Activated CD8-positive, alpha-beta memory T cell treated with anti-CD3 and anti-CD28 coated beads for 1 hour (primary cell): Measurements from ENCODE around the gene CAST.
"Not testable (repeated sequence)": the region's sequence is repeated elsewhere in the genome, so short reads cannot be mapped to it uniquely, and the experiment has no call there.

ENCODE experiments used
- DNase-seq, 2 donors: peaks; one replicate each; pipeline ENCODE4 v3.0.0-alpha.2; 2020; ENCODE audit warnings: low read depth in 1 of 2; ENCODE audit errors: extremely low read depth in 1 of 2

Gene CAST

DNA sequence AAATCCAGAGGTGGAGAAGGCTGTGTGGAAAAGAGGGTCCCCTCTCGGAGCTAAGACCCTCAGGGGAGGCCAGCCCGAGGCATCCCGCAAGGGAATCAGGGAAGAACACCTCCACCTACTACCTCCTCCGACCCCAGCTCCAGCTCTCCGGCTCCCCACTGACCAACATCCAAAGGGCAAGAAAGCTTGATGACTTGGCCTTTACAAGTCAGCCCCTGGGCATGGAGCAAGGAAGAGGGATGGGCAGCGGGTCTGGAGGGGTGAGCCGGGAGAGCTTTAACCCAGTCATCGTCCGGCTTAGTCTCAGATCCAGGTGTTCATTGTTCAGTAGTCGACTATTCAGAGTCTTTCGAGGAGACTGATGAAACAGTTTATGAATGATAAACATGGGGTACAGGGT is 113.5 kb downstream of the CAST start:
- DNase-seq: no peak

DNA sequence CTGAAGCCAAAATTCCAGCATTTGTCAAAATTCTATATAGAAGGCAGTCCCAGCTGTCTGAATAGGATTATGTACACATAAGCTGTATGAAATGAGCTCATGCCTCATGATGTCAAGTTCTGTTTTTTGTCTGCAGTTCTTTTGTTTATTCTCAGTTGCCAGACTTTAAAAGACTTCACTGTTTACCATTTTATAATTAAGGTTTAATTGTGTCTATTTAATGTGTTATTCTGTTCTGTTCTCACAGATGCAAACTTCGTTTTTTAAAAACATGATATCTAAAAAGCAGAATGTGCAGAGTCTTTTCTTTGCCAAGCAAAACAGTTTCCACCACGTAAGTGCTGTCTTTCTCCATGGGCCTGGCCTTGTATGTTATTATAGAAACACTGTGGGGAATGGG is 114.4 kb downstream of the CAST start:
- no peak for DNase-seq

DNA sequence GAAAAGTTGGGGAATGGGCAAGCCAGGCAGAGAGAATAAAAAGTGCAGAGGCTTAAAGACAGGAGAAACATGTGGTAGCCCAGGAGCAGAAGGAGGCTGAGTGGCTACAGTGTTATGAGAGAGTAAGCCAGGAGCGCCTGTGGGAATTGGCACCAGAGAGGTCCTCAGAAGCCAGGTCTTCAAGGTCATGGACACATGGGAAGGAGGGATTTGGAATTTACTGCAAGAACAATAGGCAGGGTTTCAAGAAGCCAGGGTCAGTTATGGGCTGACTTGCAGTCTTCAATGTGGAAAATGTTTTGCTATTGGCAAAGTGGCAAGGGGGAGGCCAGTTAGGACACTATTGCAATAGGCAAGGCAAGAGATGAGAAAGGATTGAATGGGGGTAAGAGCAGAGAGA is 116.2 kb downstream of the CAST start:
- DNase-seq: no peak

DNA sequence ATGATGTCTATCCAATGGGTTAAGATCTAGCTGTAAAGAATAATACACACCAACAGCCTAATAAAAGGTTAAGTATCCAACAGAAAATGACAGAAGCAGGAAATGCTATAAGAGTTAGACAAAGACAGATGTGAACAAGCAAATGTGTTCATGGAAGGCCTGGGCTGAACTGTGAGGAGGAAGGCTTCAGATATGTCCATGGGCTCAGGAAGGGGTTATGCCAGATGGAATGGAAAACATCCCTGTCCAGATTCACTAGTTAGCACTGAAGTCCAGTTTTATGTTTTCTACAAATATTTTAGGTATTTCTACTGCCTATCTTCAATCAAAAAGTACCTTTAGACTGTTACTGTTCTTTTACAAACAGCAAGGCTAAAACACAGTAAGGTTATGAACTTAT is 118.5 kb downstream of the CAST start:
- DNase-seq: no peak

DNA sequence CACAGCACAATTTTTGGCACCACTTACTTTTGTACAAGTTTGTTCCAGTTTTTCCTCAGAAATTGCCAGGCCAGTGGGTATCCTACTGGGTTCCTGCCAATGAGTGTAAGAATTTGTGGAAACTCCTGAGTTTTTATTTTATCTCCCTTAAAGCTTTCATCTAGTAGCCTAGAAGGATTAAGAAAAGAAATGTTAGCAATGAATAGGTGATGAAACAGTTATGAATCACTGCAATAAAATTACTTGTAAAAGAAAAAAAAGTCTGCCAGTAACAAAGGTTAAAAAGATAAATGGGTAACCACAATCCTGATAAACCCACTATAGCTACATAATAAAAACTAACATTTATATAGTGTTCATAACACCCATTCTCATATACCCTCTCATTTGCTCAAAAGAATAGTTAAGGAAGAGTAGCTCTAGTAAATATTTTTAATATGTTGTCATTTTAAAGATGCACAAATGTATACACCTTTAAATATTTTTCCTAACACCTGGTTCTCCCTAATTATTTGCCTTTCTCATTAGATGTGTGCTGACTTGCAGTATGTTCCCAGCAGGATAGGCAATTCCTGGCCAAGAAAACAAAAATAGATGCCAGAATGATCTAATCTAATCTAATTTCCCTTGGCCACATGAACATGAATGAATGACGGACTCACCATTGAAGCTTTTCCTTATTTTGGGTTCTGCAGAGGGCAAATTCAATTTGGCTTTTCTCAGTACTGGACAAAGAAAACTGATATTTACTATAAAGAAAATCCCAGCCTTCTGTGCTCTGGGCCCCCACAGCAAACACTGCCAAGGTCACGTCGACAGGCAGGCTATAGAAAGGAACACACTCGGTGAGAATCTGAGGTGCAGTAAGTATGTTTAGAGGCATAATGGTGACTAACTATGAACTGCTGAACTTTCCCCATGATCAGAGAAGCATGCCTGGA is 119.1 kb downstream of the CAST start:
- no peak for DNase-seq

DNA sequence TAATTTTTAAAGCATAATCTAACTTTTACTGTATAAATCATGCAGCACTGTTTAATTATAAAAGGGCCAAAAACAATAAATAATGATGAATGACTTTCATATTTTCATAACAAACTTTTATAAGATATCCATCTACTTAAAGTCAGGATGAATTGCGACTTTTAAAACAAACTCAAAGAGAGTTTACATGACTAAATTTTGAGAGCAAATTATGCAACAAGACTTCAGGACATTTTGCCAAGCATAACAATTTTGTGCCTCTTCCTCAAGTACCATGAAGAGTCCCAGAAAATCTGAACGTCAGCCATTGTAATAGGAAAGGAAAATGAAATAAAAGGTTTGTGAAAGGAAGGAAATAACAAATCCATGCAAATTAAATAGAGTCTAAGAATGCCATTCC is 121.2 kb downstream of the CAST start:
- DNase-seq: no peak

DNA sequence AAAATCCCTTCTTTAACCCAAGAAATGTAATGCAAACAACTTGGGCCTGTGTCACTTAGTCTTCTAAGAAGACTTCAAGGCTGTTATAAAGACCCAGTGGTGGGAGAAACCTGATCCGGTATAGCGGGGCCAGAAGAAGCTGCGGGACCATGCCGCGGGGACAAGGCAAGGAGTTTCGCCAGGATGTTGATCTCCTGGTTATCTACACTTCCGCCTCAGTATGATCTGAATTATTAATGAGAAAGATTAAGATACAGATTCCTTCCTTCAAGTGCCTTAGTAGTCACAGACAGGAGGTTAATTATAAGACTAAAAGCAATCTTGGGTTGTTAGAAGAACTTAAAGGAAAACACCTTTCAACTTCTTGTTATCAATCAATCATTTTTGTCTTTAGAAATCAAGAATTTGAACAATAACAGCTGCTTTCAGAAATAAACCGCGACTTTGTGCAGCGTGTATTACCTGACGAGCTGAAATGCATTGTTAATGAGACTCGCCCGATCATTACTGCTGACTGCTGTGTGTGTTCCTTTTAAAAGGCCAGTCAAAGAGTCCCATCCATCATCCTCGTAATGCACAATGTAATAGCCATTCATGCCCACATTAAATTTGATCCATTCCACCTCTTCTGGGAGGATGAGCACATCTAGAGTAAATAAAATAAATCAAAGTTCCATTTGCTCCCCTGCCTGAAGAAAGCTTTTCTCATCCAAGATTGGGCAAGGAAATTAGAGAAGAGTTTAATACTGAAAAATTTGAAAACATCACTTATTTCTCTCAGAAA is 123.3 kb downstream of the CAST start:
- no peak for DNase-seq

DNA sequence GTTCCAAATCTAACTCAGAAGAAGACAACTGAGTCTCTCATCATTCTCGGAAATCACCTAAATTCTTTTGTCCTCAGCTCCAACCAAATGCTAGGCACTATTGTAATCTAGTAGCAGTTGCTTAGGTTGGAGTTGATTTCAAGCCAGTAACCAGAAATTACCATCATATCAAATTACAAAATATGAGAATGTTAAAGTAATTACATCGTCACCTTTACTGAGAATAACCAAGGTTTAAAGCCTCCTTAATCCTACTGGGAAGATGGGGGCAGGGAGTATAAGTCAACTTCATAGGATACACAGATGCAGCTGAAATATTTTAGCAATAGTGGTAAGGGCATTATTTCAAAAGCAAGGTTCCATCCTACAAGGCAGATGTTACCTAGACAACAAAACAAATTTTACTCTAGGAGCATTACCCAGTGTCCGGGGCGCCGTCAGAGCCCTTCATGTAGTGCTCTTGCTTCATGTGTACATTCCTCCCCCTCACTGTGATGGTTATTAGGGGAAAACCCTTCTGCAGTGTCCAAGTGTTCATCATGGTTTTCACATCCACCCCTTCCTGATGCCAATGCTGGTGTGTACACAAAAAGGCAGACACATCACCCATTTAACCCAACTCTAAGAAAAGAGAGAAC is 126.1 kb downstream of the CAST start:
- DNase-seq: no peak

DNA sequence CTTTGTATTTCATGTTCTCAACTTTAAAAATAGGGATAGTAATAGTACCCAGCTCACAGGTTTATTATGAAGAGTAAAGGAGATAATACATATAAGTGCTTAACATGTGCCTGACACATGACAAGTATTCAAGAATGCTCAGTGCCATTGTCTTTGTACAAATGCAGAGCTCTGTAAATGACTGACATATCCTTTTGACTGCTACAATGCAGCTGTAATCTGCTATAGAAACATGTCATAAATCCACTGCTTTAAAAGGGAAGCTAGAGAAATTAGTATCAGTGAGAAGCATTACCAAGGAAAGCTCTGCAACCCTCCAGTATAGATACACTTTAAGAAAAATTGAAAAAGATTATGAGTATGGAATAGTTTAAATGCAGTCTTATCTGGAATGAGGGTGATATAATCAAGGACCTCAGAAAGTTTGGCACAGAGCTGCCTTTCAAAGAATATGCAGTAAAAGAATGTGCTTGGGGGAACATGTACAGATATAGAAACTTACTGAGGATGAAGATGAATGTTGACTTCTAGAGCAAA is 127.7 kb downstream of the CAST start:
- DNase-seq: no peak

DNA sequence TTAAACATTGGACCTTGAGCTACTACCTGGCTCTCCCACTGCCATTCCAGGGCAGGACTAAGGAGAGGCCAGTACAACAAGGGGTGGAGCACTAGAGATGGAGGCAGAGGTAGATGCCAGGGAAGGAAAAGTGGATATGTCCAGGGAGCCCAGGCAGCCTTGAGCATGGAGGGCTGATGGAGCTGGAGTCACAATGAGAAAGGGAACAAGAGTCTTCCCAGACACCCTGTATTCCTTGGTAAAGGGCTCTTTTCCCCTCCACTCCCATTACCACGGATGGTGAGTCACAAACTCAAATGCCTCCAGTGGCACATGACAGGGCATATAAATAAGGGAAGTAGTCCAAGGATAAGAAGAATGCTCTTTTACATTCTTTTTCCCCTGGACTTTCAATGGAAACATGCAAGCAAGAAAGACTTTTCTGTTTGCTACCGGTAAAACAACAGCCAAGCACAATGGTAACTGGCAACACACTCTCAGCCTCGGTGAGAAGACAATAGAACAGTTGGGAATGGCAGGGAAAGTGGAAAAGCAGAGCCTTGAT is 128.9 kb downstream of the CAST start:
- DNase-seq: no peak

DNA sequence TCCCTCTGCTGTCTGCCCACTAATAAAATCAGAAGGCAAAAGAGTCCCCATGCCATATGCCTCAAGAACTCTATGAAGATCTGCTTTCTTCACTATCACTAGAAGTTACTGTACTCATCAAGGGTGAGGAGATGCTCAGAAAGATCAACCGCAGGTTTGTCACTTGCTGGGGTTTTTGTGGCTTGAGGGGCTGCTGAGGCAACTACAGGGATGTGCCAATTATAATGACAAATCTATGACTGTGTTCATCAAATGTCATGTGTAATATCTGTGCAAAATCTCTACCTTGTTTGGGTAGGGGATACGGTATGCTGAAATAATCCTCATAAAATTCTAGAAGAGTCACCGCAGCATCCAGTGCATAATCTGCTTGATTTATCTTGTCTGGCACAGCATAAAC is 132.6 kb downstream of the CAST start:
- DNase-seq: peak; percentile 20 to 27

DNA sequence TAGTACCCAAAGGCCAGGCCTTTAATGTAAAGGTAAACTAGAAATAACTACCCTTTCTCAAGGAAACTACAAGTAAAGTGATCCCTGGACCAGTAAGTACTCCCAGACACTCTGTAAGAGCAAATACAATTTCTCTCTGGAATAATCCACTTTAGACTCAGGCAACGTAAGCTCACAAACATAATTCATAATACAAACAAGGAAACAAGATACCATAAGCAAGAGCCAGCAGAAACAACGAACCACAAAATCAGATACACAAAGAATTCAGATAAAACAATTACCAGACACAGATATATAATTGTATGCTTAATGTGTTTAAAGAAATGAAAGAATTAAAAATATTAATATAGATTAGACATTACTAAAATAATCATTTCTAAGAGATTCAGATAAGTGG is 133.4 kb downstream of the CAST start:
- DNase-seq: no peak

DNA sequence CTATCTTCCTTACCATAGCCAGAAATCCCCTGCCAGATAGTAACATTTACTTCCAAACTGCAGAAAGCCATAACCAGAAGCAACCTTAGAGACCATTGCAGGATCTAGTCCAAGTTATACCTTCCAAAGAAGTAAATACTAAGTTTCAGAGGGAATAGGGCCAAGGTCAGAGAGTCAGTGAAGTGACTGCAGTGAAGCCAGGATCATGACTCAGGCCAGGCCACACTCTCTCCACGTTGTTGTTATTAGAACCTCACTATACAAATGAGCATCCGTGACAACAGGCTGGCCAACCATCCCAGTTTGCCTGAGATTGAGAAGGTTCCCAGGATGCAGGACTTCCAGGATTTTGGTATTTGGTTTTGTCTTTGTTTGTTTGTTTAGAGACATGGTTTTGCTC is 134.3 kb downstream of the CAST start:
- no peak for DNase-seq

DNA sequence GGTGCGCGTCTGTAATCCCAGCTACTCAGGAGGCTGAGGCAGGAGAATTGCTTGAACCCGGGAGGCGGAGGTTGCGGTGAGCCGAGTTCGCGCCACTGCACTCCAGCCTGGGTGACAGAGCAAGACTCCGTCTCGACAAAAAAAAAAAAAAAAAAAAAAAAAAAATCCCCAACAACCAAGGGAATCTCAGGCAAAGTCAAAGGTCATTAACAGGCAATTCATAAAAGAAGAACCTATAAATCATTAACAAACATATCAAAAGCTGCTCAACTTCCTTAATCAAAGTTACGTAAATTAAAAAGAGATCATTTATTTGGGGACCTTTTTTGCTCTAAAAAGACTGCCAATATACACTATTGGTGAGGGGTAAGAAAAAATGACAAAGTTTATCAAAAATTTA is 139.5 kb downstream of the CAST start:
- DNase-seq: not testable (repeated sequence)

DNA sequence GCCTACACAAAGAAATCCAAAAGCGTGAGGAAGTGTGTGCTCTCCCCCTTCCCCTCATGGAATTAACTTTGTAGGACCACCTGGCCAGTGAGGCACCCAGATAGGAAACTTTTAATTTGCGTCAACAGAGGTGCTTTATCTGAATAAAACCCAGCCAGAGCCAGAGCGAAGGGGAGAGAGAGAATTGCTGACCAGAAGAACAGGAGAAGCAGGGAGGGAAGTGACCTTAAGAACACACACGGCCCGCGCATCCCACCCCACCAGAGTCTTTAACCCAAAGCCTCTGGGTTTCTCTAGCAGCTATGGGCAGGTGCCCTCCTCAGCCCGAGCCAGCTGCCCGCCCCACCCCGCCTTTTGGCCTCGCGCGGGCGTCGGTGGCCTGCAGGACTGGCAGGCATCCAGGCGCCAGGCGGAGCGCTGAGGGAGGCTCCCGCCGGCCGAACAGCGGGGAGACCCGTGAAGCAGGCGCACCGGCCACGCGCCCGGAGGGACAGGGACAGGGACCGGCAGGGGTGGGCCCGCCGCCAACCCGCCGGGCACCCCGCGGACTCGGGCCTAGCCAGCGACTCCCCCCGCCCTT is 145.0 kb downstream of the CAST start:
- peak in 1 of 2 donors; percentile 33 for DNase-seq

DNA sequence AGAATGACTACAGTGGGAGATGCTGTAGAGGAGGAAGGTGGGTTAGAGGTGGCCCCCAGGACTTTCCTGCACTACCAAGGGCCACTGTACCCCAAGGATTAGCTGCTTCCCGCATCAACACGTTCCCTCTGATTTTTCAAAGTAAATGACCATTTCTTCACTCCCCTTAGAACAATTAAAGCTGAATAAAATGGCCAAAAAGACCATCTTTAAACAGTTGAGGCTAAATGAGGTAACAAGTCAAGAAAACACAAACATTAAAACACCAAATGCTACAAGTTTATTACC is 146.3 kb downstream of the CAST start:
- no peak for DNase-seq

DNA sequence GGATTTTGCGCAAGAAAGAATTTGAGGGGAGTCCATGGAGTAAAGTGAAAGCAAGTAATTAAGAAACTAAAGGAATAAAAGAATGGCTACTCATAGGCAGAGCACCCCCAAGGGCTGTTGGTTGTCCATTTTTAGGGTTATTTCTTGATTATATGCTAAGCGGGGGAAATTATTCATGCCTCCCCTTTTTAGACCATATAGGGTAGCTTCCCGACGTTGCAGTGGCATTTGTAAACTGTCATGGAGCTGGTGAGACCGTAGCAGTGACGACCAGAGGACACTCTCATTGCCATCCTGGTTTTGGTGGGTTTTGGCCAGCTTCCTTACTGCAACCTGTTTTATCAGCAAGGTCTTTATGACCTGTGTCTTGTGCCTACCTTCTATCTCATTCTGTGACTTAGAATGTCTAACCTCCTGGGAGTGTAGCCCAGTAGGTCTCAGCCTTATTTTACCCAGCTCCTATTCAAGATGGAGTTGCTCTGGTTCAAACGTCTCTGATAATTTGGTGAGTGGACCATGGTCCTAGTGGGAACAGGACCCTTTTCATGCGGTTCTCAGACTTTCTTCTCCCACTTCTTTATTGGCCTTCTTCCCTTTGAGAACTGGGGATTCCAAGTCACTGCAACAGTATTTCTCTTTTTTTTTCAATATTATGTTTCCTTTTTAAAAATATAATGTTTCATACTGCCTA is 146.8 kb downstream of the CAST start:
- no peak for DNase-seq

DNA sequence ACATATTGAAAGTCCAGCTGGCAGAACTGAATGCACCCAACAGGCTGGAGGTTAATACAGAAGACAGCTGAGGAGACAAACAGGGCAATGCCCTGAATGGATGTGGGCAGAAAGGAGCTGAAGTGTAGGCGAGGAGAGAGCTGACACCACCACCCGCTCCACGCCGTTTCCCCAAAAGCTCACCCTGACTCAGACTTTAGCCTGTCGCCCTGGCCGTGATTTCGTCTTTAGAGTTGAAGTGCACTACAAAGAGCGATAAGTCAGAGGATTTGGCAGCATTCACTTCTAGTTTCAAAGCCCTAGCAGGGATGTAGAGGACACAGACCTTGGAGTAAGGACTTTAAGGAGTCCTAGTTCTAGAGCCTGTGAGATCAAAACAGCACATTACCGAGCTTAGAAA is 147.7 kb downstream of the CAST start:
- DNase-seq: no peak

DNA sequence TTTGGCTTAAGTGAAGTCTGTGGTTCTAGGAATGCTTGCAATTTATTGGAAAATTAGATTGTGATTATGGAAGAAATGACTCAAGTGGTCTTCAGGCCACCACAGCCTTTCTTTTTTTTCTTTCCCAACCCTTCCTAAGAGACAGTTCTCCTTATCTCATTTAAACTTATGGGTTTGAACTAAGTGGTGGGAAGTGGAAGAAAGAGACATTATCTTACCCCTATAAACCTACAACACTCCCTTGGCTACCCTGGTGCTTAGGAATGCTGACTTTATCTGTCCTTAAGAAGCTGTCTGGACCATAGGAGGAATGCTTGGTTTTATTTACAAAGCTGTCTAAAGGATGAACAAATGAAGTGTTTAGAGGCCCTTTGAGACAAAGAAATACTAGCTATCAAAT is 150.7 kb downstream of the CAST start:
- DNase-seq: no peak

DNA sequence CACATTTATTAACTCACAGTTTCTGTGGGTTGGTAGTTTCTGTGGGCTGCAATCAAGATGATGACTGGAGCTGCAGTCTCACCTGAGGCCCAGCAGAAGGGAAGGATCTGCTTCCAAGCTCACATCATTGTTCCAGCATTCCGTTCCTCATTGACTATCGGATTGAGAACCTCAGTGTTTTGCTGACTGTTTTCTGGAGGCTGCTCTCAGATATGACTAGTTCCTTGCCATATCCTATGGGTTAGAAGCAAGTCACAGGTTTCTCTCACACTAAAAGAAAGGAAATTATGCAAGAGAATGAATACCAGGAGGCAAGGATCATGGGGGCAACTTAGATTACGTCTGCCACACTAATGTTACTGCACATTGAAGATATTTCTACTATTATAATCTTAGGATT is 151.9 kb downstream of the CAST start:
- DNase-seq: no peak
